Measurements from ENCODE around the gene IGFL4. TPM values are rescaled to one million over a fixed set of nuclear protein-coding genes. Genes with fewer than 3 reads are reported as not detected.

The IGFL4 gene
- total RNA-seq, 4 donors from 2014 or later: not detected

DNA sequence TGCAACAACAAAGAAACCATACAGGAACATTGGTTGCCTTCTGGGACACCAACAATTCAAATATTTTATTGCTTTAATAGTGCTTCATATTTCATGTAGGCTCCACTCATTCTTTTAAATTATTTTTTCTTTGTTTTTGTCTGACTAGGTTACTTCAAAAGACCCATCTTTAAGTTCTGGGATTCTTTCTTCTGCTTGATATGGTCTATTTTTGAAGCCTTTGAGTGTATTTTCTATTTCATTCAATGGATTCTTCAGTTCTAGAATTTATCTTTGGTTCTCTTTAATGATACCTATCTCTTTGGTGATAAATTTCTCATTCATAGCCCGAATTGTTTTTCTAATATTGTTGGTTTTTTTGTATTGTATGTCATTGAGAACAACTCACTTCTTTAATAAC lies 45.1 kb upstream of the IGFL4 start:
- intact Hi-C loops (cut with DNase I; ENCODE audit: low total_unique reads): no loop called here

DNA sequence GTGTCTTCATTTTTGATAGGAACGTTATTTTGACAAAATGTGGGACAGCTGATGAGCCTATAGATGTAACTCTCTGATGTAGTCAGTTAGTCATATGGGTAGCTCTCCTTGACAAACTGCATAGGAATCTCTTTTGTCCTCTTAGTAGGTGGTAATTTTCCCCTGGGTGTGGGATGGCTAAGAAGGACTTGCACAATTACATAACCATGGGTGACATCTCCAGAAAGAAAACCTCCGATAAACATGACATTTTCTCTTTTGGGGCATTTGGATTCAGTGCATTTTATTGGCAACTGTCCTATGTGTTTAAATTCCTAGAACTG lies 41.9 kb upstream of the IGFL4 start:
- 66 to 90% methylated on average over 2 of the region's 2 CpGs for WGBS, 2 donors (ENCODE audit: low coverage in 1 of 2)
- DNase-seq: no peak
- in situ Hi-C loops (cut with MboI; ENCODE audit: low pct_ligation_motif_present in 1 of 4, low pct_unique_long_range_greater_than_20kb in 1 of 4, low sequenced_read_pairs in 3 of 4): loop anchor here (5.0 to 25.0 kb wide), 4 partner anchors 105 to 182 kb away; no protein-coding TSS in a partner anchor
- Histone ChIP-seq H3K4me1 (peaks cover 0 to 4% (median under 1%) of the 10 kb centered on the region in 4 donors), H3K9me3 (peaks cover 4 to 5% of the 10 kb centered on the region in 2 donors), H3K27me3 (peaks cover 37% of the 10 kb centered on the region), H3K4me3 (no peak overlapping the region), H3K36me3 (no peaks in the 10 kb centered on the region), H3K27ac (no peak overlapping the region)
- intact Hi-C loops (cut with DNase I; ENCODE audit: low total_unique reads): loop anchor here (1.0 kb wide), 1 partner anchor 107 kb away; no protein-coding TSS in a partner anchor
- TF ChIP-seq POLR2A (IDR thresholded peaks at IDR 0.05) (no peak), EP300 (IDR thresholded peaks at IDR 0.05; ENCODE audit: low read depth) (no peak), POLR2AphosphoS5 (IDR thresholded peaks at IDR 0.05) (no peak)
- TF ChIP-seq, protein P1, sequence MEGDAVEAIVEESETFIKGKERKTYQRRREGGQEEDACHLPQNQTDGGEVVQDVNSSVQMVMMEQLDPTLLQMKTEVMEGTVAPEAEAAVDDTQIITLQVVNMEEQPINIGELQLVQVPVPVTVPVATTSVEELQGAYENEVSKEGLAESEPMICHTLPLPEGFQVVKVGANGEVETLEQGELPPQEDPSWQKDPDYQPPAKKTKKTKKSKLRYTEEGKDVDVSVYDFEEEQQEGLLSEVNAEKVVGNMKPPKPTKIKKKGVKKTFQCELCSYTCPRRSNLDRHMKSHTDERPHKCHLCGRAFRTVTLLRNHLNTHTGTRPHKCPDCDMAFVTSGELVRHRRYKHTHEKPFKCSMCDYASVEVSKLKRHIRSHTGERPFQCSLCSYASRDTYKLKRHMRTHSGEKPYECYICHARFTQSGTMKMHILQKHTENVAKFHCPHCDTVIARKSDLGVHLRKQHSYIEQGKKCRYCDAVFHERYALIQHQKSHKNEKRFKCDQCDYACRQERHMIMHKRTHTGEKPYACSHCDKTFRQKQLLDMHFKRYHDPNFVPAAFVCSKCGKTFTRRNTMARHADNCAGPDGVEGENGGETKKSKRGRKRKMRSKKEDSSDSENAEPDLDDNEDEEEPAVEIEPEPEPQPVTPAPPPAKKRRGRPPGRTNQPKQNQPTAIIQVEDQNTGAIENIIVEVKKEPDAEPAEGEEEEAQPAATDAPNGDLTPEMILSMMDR (IDR thresholded peaks at IDR 0.05): no peak

More for the DNA sequence above, 45.1 kb upstream of the IGFL4 start:
- peaks cover 5 to 7% of the 10 kb centered on the region in 2 donors for H3K9me3 ChIP-seq
- in situ Hi-C loops (cut with MboI; ENCODE audit: low pct_ligation_motif_present in 1 of 4, low pct_unique_long_range_greater_than_20kb in 1 of 4, low sequenced_read_pairs in 3 of 4): loop anchor here (5.0 to 25.0 kb wide), 4 partner anchors 106 to 179 kb away; no protein-coding TSS in a partner anchor
- no peak for TF ChIP-seq POLR2A (IDR thresholded peaks at IDR 0.05)
- no peak for TF ChIP-seq POLR2AphosphoS5 (IDR thresholded peaks at IDR 0.05)
- TF ChIP-seq, protein P1 (IDR thresholded peaks at IDR 0.05): no peak
- no peak for TF ChIP-seq EP300 (IDR thresholded peaks at IDR 0.05; ENCODE audit: low read depth)
- WGBS, 2 donors (ENCODE audit: low coverage in 1 of 2): 14 to 55% methylated on average over 1 of the region's 1 CpG
- no peak overlapping the region for H3K4me3 ChIP-seq
- H3K36me3 ChIP-seq: no peaks in the 10 kb centered on the region
- no peaks in the 10 kb centered on the region for H3K4me1 ChIP-seq
- no peak for DNase-seq
- no peak overlapping the region for H3K27ac ChIP-seq
- peaks cover 14% of the 10 kb centered on the region for H3K27me3 ChIP-seq

DNA sequence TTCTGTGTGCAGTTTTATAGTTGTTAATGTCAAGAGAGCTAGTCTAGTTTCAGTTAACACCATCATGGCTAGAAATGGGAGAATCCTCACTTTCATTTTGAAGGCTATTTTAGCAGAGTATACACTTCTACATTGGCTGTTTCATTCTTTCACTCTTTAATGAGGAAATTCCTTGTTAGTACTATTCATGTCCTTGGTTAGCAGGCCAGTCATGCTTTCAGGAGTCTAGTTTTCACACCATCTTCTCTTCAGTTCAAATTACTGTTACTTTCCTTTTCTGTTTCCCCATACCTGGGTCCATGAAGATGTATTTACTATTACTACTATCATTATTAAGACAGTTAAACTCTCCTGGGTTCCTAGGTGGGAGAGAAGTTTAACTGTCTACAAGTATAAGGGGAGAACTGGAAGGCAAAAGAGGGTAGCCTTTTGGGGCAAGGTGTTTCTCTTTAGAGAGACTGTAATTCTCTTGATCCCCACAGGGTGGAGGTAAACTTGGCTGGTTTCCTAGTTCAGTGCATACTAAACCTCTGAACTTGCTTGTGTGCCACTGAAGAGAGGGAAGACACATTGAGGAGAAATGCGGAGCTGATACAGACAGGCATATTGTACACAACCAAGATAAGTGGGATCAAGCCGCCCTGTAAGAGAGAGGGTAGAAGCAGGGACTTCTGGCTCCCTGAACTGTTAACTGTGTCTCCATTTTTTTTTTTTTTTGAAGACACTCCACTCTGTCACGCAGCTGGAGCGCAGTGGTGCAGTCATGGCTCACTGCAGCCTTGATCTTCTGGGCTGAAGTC lies 41.3 kb upstream of the IGFL4 start:
- no peak for DNase-seq
- intact Hi-C loops (cut with DNase I; ENCODE audit: low total_unique reads): no loop called here
- TF ChIP-seq EP300 (IDR thresholded peaks at IDR 0.05; ENCODE audit: low read depth) (no peak), POLR2AphosphoS5 (IDR thresholded peaks at IDR 0.05) (peak in 1 of 3 donors; percentile 39)
- TF ChIP-seq, protein P1 (IDR thresholded peaks at IDR 0.05): peak; percentile 62 to 78 (median 65)
- 53 to 57% methylated on average over 3 to 4 of the region's 4 CpGs for WGBS, 2 donors (ENCODE audit: low coverage in 1 of 2)
- in situ Hi-C loops (cut with MboI; ENCODE audit: low pct_ligation_motif_present in 1 of 4, low pct_unique_long_range_greater_than_20kb in 1 of 4, low sequenced_read_pairs in 3 of 4): loop anchor here (5.0 to 25.0 kb wide), 4 partner anchors 105 to 183 kb away; no protein-coding TSS in a partner anchor
- Histone ChIP-seq H3K9me3 (peaks cover 4 to 5% of the 10 kb centered on the region in 2 donors), H3K4me1 (peaks cover 0 to 10% (median 6%) of the 10 kb centered on the region in 4 donors), H3K36me3 (no peaks in the 10 kb centered on the region), H3K4me3 (no peak overlapping the region), H3K27ac (no peak overlapping the region), H3K27me3 (peaks cover 42% of the 10 kb centered on the region)

DNA sequence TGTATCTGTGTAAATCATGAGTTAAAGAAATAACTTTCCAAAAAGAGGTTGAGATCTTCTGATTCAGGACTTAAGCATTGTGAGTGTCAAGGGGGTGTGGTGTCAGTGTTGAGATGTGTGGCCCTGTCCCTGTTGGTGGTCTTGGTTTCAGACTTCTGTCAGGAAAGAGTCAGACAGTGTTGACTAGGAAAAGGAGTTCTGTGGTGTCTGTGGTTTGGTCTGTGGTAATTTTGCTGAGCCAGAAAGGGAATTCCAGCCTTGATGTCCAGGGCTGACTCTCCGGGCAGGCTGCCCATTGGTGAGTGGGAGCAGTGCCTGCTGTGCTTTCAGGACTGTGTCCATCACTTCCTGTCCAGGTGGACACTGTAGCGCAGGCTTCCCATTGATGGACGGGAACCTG lies 39.8 kb upstream of the IGFL4 start:
- in situ Hi-C loops (cut with MboI; ENCODE audit: low pct_ligation_motif_present in 1 of 4, low pct_unique_long_range_greater_than_20kb in 1 of 4, low sequenced_read_pairs in 3 of 4) (loop anchor here (5.0 to 25.0 kb wide), 4 partner anchors 107 to 184 kb away; no protein-coding TSS in a partner anchor), intact Hi-C loops (cut with DNase I; ENCODE audit: low total_unique reads) (no loop called here)
- H3K27ac ChIP-seq: no peak overlapping the region
- H3K9me3 ChIP-seq: no peaks in the 10 kb centered on the region
- H3K27me3 ChIP-seq: peaks cover 58% of the 10 kb centered on the region
- 62% methylated on average over 3 of the region's 3 CpGs; no CpG with 5 or more reads in 1 of the 2 donors for WGBS, 2 donors (ENCODE audit: low coverage in 1 of 2)
- no peaks in the 10 kb centered on the region for H3K36me3 ChIP-seq
- DNase-seq: no peak
- TF ChIP-seq POLR2AphosphoS5 (IDR thresholded peaks at IDR 0.05) (no peak), EP300 (IDR thresholded peaks at IDR 0.05; ENCODE audit: low read depth) (no peak), POLR2A (IDR thresholded peaks at IDR 0.05) (no peak)
- TF ChIP-seq, protein P1 (IDR thresholded peaks at IDR 0.05): no peak
- H3K4me3 ChIP-seq: no peak overlapping the region
- H3K4me1 ChIP-seq: peaks cover 0 to 14% (median 8%) of the 10 kb centered on the region in 4 donors

Measured in transverse colon (tissue), 4 donors.